ENCODE results near the gene SLC1A2. TPM values are rescaled to one million over a fixed set of nuclear protein-coding genes. Genes with fewer than 3 reads are reported as not detected.

The SLC1A2 gene
- total RNA-seq, 1 donor from 2014 or later, result 0.41 TPM

- Mint-ChIP-seq H3K4me3 (ENCODE audit: unreplicated experiment) (no peak overlapping the region), H3K36me3 (ENCODE audit: low read depth, unreplicated experiment) (no peaks in the 10 kb centered on the region), H3K9me3 (ENCODE audit: unreplicated experiment) (no peaks in the 10 kb centered on the region), H3K27me3 (ENCODE audit: unreplicated experiment) (peaks cover 1% of the 10 kb centered on the region), H3K27ac (ENCODE audit: unreplicated experiment) (no peak overlapping the region), H3K4me1 (ENCODE audit: unreplicated experiment) (no peaks in the 10 kb centered on the region)
- TF ChIP-seq, protein P1, sequence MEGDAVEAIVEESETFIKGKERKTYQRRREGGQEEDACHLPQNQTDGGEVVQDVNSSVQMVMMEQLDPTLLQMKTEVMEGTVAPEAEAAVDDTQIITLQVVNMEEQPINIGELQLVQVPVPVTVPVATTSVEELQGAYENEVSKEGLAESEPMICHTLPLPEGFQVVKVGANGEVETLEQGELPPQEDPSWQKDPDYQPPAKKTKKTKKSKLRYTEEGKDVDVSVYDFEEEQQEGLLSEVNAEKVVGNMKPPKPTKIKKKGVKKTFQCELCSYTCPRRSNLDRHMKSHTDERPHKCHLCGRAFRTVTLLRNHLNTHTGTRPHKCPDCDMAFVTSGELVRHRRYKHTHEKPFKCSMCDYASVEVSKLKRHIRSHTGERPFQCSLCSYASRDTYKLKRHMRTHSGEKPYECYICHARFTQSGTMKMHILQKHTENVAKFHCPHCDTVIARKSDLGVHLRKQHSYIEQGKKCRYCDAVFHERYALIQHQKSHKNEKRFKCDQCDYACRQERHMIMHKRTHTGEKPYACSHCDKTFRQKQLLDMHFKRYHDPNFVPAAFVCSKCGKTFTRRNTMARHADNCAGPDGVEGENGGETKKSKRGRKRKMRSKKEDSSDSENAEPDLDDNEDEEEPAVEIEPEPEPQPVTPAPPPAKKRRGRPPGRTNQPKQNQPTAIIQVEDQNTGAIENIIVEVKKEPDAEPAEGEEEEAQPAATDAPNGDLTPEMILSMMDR (IDR thresholded peaks at IDR 0.05; ENCODE audit: unreplicated experiment), result no peak
- DNase-seq (ENCODE audit: low spot score), result no peak
Measured at GRCh38 chr11:35336726-35337125, 82.6 kb downstream of the SLC1A2 start.

DNA sequence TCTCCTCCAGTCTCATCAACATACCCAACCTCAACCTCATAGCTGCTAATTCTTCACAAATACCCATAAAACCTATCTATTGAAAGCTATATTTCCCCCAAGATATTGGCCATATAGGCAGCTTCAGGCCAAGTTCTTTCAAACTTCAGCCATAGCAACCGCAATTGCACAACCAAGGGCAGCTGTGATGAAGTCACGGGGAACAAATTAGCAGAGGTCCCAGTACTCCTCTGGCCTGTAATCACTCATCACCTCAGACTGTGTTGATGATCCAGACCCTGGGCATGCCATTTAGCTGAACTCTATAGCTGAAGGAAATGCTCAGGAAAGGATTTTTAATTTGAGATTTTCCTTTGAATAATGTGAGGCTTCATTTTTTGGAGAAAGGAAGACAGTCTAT lies 84.1 kb downstream of the SLC1A2 start:
- H3K9me3 Mint-ChIP-seq (ENCODE audit: unreplicated experiment), result no peaks in the 10 kb centered on the region
- TF ChIP-seq, protein P1 (IDR thresholded peaks at IDR 0.05; ENCODE audit: unreplicated experiment), result no peak
- no peaks in the 10 kb centered on the region for H3K4me1 Mint-ChIP-seq (ENCODE audit: unreplicated experiment)
- H3K27me3 Mint-ChIP-seq (ENCODE audit: unreplicated experiment), result peaks cover 3% of the 10 kb centered on the region
- no peak overlapping the region for H3K27ac Mint-ChIP-seq (ENCODE audit: unreplicated experiment)
- H3K4me3 Mint-ChIP-seq (ENCODE audit: unreplicated experiment), result no peak overlapping the region
- no peaks in the 10 kb centered on the region for H3K36me3 Mint-ChIP-seq (ENCODE audit: low read depth, unreplicated experiment)
- no peak for DNase-seq (ENCODE audit: low spot score)

DNA sequence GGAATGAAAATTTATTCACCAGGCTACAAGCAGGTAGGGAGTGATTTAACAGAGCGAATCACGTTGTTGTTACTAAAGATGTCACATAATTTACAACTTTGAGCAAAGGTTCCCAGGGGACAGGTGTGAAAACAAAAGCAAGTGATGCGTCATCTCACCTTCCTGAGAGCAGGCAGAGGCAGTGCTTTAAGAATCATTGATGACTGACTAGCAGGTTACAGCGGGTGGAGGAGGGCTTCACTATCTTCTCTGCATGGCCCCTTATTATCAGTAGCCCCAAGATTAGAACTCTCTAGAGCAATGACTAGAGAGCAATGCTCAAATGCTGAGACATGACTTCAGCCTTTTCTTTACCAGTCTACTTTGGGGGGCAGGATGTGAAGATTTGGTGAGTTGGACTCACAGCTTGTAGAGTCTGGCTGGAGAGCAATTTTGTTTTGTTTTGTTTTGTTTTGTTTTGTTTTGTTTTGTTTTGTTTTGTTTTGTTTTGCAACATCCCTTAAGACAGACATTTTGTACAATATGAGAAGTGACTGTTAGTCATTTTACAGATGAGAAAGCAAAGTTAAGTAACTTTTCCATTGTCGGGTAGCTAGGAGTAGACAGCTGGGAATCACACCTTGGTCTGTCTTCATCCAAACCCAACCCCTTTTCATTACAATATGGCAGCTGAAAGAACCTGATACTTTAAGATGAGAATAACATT lies 84.8 kb downstream of the SLC1A2 start:
- no peak overlapping the region for H3K4me3 Mint-ChIP-seq (ENCODE audit: unreplicated experiment)
- no peak overlapping the region for H3K27ac Mint-ChIP-seq (ENCODE audit: unreplicated experiment)
- DNase-seq (ENCODE audit: low spot score), result no peak
- no peaks in the 10 kb centered on the region for H3K9me3 Mint-ChIP-seq (ENCODE audit: unreplicated experiment)
- H3K4me1 Mint-ChIP-seq (ENCODE audit: unreplicated experiment), result no peaks in the 10 kb centered on the region
- H3K27me3 Mint-ChIP-seq (ENCODE audit: unreplicated experiment), result peaks cover 3% of the 10 kb centered on the region
- TF ChIP-seq, protein P1 (IDR thresholded peaks at IDR 0.05; ENCODE audit: unreplicated experiment), result no peak
- H3K36me3 Mint-ChIP-seq (ENCODE audit: low read depth, unreplicated experiment), result no peaks in the 10 kb centered on the region

- Mint-ChIP-seq H3K27me3 (ENCODE audit: unreplicated experiment) (peaks cover 3% of the 10 kb centered on the region), H3K4me3 (ENCODE audit: unreplicated experiment) (no peak overlapping the region), H3K27ac (ENCODE audit: unreplicated experiment) (no peak overlapping the region), H3K9me3 (ENCODE audit: unreplicated experiment) (no peaks in the 10 kb centered on the region), H3K36me3 (ENCODE audit: low read depth, unreplicated experiment) (no peaks in the 10 kb centered on the region), H3K4me1 (ENCODE audit: unreplicated experiment) (no peaks in the 10 kb centered on the region)
- no peak for DNase-seq (ENCODE audit: low spot score)
- TF ChIP-seq, protein P1 (IDR thresholded peaks at IDR 0.05; ENCODE audit: unreplicated experiment), result no peak
Measured at GRCh38 chr11:35332524-35332923, 86.8 kb downstream of the SLC1A2 start.

DNA sequence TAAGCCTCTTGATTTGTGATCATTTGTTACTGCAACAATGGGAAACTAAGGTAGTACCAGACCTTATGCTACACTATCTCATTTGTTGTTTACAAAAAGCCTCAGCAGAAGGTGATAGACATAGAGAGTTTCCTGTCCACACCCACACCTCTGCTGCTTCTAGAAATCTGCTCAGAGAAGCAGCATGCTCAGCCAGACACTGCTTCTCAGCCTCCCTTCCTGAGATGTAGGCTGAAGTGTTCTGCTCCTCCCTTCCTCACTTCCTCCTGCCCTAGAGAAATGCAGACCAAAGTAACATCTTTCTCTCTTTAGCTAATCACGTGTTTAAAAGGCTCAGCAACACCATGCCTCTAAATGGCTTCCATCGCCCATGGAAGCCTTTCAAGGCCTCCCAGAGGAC lies 88.4 kb downstream of the SLC1A2 start:
- Mint-ChIP-seq H3K27me3 (ENCODE audit: unreplicated experiment) (peaks cover 3% of the 10 kb centered on the region), H3K36me3 (ENCODE audit: low read depth, unreplicated experiment) (no peaks in the 10 kb centered on the region), H3K4me1 (ENCODE audit: unreplicated experiment) (no peaks in the 10 kb centered on the region), H3K9me3 (ENCODE audit: unreplicated experiment) (no peaks in the 10 kb centered on the region), H3K4me3 (ENCODE audit: unreplicated experiment) (no peak overlapping the region), H3K27ac (ENCODE audit: unreplicated experiment) (no peak overlapping the region)
- DNase-seq (ENCODE audit: low spot score), result no peak
- TF ChIP-seq, protein P1 (IDR thresholded peaks at IDR 0.05; ENCODE audit: unreplicated experiment), result no peak
